Panc1 (cell line): ENCODE measurements around the gene BBS9. TPM values are rescaled to one million over a fixed set of nuclear protein-coding genes. Genes with fewer than 3 reads are reported as not detected.

Experiments used
- ATAC-seq: fragments of 200-7000 bp; cut with Tn5 transposase; 2 replicates; pipeline ENCODE4 v1.9.1; 2020; ENCODE audit warnings: mild to moderate bottlenecking, moderate library complexity
- BruUV-seq: library from RNA; stranded (reverse); fragments of 400-500 nt; replicated peaks from 2 replicates; lab custom pipeline; 2021; lab: Mats Ljungman, UMichigan
- CTCF ChIA-PET: fragments of 300-600 bp; sonication (Branson Sonifier 250); formaldehyde crosslinking; loops from one replicate; lab custom pipeline; 2022; ENCODE audit warnings: antibody characterized with exemption; lab: Charles Lee
- POLR2A ChIA-PET: fragments of 300-600 bp; sonication (Branson Sonifier 250); formaldehyde crosslinking; loops from one replicate; lab custom pipeline; 2022; ENCODE audit warnings: antibody characterized with exemption; lab: Charles Lee
- DNase-seq: peaks from one replicate; pipeline ENCODE4 v3.0.0-alpha.2; 2010; ENCODE audit warnings: low read depth, low spot score
- H3K27ac ChIP-seq: 2 replicates; pipeline ENCODE4 v1.5.1; 2011; ENCODE audit warnings: mild to moderate bottlenecking, low read length, inconsistent platforms
- H3K27me3 ChIP-seq: fragments of 200-500 bp; sonication (Bioruptor generic); 2 replicates; pipeline ENCODE4 v1.6.0; 2014; ENCODE audit warnings: low read length, inconsistent platforms; ENCODE audit not compliant: control insufficient read depth, insufficient read depth
- H3K36me3 ChIP-seq: fragments of 200-500 bp; sonication (Bioruptor generic); 2 replicates; pipeline ENCODE4 v1.5.1; 2014; ENCODE audit warnings: inconsistent platforms, mild to moderate bottlenecking, low read length, moderate library complexity; ENCODE audit not compliant: control insufficient read depth, insufficient read depth
- H3K4me1 ChIP-seq: 2 replicates; pipeline ENCODE4 v1.5.1; 2011; ENCODE audit warnings: inconsistent platforms, mild to moderate bottlenecking, low read length, moderate library complexity; ENCODE audit not compliant: control insufficient read depth, insufficient read depth
- H3K4me3 ChIP-seq, 2 experiments: 2 replicates each; pipeline ENCODE4 v1.5.1; 2011 to 2012; ENCODE audit warnings: low read depth in 2 of 2, low read length in 2 of 2, mild to moderate bottlenecking in 2 of 2, inconsistent platforms in 1 of 2, moderate library complexity in 1 of 2
- H3K9me3 ChIP-seq: fragments of 200-500 bp; sonication (Bioruptor generic); 2 replicates; pipeline ENCODE4 v1.5.1; 2014; ENCODE audit warnings: low read depth, mild to moderate bottlenecking, inconsistent platforms, low read length, moderate library complexity; ENCODE audit not compliant: control insufficient read depth, insufficient read depth
- POLR2AphosphoS5 ChIP-seq: IDR thresholded peaks from 2 replicates; pipeline ENCODE4 v1.6.1; 2012; ENCODE audit warnings: mild to moderate bottlenecking, low read depth, low read length, moderate library complexity
- SIN3A ChIP-seq: IDR thresholded peaks from 2 replicates; pipeline ENCODE4 v1.6.1; 2012; ENCODE audit warnings: low read depth, mild to moderate bottlenecking, low read length, moderate library complexity, borderline replicate concordance; ENCODE audit not compliant: insufficient read depth
- TCF7L2 ChIP-seq: IDR thresholded peaks from 2 replicates; pipeline ENCODE4 v1.6.1; 2011; ENCODE audit warnings: mild to moderate bottlenecking, low read depth, low read length, inconsistent platforms
- in situ Hi-C: cut with HindIII; loops from 2 replicates; pipeline ENCODE4 v1.10.0; 2016; ENCODE audit warnings: low sequenced_read_pairs, low pct_unique_long_range_greater_than_20kb
- intact Hi-C: fragments of 100-400 bp; cut with micrococcal nuclease; formaldehyde crosslinking; loops from one replicate; pipeline ENCODE4 v1.10.0; 2022; ENCODE audit not compliant: unreplicated experiment
- total RNA-seq: library from RNA; stranded (reverse); gene quantifications from one replicate; pipeline ENCODE4 v1.2.1, GENCODE V29; 2021; ENCODE audit not compliant: unreplicated experiment
- TF ChIP-seq, protein P1 (sequence below): fragments of 450-650 bp; IDR thresholded peaks from 2 replicates; pipeline ENCODE4 v1.5.1; 2017; ENCODE audit warnings: mild to moderate bottlenecking
- TF ChIP-seq, protein P2 (sequence below), 2 experiments: IDR thresholded peaks; 2 replicates each; pipeline ENCODE4 v1.6.1; 2011 to 2012; ENCODE audit warnings: low read depth in 2 of 2, control low read depth in 1 of 2, low read length in 1 of 2, mild to moderate bottlenecking in 1 of 2, moderate library complexity in 1 of 2; ENCODE audit not compliant: insufficient read depth in 1 of 2

Gene BBS9
- total RNA-seq, 1 experiment from 2014 or later = 6.9 TPM

DNA sequence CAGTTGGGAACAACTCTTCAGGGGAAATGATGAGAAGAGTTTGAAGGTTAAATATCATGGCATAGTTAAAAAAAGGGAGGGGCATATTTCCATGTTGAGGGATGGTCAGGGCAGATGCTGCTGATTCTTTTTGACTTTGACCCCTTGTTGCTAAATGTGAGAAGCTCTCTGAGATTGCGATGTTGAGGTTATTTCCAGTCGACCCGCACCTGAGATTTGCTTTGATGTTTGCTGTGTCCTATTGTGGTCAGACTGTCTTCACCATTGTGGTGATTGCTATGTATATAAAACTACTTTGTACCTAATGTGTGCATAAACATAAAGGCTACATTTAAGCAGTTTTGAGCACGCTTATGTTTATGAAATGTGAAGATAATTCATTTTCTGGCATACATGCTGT is 90.9 kb downstream of the BBS9 start:
- H3K27ac ChIP-seq = no peak overlapping the region
- in situ Hi-C loops = no loop called here
- no peaks in the 10 kb centered on the region for H3K36me3 ChIP-seq
- ATAC-seq (no peak), DNase-seq (no peak)
- no peaks in the 10 kb centered on the region for H3K4me1 ChIP-seq
- H3K9me3 ChIP-seq = no peaks in the 10 kb centered on the region
- TF ChIP-seq POLR2AphosphoS5 (no peak), TCF7L2 (no peak), SIN3A (no peak)
- TF ChIP-seq, protein P1, sequence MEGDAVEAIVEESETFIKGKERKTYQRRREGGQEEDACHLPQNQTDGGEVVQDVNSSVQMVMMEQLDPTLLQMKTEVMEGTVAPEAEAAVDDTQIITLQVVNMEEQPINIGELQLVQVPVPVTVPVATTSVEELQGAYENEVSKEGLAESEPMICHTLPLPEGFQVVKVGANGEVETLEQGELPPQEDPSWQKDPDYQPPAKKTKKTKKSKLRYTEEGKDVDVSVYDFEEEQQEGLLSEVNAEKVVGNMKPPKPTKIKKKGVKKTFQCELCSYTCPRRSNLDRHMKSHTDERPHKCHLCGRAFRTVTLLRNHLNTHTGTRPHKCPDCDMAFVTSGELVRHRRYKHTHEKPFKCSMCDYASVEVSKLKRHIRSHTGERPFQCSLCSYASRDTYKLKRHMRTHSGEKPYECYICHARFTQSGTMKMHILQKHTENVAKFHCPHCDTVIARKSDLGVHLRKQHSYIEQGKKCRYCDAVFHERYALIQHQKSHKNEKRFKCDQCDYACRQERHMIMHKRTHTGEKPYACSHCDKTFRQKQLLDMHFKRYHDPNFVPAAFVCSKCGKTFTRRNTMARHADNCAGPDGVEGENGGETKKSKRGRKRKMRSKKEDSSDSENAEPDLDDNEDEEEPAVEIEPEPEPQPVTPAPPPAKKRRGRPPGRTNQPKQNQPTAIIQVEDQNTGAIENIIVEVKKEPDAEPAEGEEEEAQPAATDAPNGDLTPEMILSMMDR = no peak
- TF ChIP-seq, protein P2, sequence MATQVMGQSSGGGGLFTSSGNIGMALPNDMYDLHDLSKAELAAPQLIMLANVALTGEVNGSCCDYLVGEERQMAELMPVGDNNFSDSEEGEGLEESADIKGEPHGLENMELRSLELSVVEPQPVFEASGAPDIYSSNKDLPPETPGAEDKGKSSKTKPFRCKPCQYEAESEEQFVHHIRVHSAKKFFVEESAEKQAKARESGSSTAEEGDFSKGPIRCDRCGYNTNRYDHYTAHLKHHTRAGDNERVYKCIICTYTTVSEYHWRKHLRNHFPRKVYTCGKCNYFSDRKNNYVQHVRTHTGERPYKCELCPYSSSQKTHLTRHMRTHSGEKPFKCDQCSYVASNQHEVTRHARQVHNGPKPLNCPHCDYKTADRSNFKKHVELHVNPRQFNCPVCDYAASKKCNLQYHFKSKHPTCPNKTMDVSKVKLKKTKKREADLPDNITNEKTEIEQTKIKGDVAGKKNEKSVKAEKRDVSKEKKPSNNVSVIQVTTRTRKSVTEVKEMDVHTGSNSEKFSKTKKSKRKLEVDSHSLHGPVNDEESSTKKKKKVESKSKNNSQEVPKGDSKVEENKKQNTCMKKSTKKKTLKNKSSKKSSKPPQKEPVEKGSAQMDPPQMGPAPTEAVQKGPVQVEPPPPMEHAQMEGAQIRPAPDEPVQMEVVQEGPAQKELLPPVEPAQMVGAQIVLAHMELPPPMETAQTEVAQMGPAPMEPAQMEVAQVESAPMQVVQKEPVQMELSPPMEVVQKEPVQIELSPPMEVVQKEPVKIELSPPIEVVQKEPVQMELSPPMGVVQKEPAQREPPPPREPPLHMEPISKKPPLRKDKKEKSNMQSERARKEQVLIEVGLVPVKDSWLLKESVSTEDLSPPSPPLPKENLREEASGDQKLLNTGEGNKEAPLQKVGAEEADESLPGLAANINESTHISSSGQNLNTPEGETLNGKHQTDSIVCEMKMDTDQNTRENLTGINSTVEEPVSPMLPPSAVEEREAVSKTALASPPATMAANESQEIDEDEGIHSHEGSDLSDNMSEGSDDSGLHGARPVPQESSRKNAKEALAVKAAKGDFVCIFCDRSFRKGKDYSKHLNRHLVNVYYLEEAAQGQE (IDR thresholded peaks at IDR 0.05; ENCODE audit: insufficient read depth in 1 of 2, low read depth in 2 of 2, low read length in 1 of 2) = no peak
- no TSS peak for BruUV-seq
- ChIA-PET CTCF (no interaction called here), POLR2A (no interaction called here)
- no peak overlapping the region for H3K4me3 ChIP-seq
- H3K27me3 ChIP-seq = no peaks in the 10 kb centered on the region
- intact Hi-C loops = no loop called here

DNA sequence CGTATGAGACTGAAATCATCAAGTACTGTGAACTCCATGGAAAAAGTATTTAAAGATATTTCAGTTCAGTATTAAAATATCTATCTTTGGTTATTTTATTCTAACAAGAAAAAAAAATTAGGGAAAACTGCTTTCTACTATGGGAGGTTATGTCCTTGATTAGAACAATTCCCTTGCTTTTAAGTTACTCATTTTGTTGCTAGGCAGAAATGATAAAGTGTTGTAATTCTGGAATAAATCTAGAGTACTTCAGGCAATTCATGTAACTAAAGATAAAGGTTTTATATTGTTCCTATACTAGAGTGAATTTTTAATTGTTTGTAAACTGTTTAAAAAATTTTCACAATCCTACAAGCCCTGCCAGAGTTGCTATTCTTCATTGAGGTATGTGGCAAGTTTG is 92.0 kb downstream of the BBS9 start:
- DNase-seq (no peak), ATAC-seq (no peak)
- H3K36me3 ChIP-seq = no peaks in the 10 kb centered on the region
- H3K4me3 ChIP-seq = no peak overlapping the region
- H3K27ac ChIP-seq = no peak overlapping the region
- in situ Hi-C loops = no loop called here
- intact Hi-C loops = no loop called here
- BruUV-seq = no TSS peak
- H3K27me3 ChIP-seq = no peaks in the 10 kb centered on the region
- no peaks in the 10 kb centered on the region for H3K9me3 ChIP-seq
- POLR2A ChIA-PET = no interaction called here
- TF ChIP-seq SIN3A (no peak), TCF7L2 (no peak), POLR2AphosphoS5 (no peak)
- TF ChIP-seq, protein P1 = no peak
- TF ChIP-seq, protein P2 (IDR thresholded peaks at IDR 0.05; ENCODE audit: insufficient read depth in 1 of 2, low read depth in 2 of 2, low read length in 1 of 2) = no peak
- H3K4me1 ChIP-seq = no peaks in the 10 kb centered on the region
- CTCF ChIA-PET = no interaction called here
